DMS153 treated with DMSO at 0.1 percent for 48 hours (cell line): ENCODE results near the gene FRAS1.
"Not testable (repeated sequence)": the region's sequence is repeated elsewhere in the genome, so short reads cannot be mapped to it uniquely, and the experiment has no call there.

Experiments used
- DNase-seq: peaks from one replicate; lab custom pipeline; 2025; ENCODE audit not compliant: unreplicated experiment; lab: John Stamatoyannopoulos, UW

Gene FRAS1

DNA sequence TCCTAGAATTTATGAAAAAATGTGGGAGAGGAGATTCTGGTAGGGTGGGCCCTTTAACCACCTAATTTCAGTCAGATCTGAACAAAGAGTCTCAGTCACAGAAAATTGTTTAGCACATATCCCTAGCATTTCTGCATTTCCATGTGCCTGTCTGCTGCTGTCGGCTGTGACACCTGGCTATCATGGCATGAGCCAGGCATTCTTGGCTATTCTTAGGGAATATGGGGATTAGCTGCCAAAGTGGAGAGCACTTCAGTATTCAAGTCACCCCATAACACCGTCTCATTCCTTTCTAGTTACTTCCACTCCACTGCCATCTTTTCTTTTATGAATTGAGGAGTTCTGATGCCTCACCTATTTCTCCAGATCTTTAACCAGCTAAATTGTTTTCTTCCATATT lies 211.5 kb downstream of the FRAS1 start:
- no peak for DNase-seq

DNA sequence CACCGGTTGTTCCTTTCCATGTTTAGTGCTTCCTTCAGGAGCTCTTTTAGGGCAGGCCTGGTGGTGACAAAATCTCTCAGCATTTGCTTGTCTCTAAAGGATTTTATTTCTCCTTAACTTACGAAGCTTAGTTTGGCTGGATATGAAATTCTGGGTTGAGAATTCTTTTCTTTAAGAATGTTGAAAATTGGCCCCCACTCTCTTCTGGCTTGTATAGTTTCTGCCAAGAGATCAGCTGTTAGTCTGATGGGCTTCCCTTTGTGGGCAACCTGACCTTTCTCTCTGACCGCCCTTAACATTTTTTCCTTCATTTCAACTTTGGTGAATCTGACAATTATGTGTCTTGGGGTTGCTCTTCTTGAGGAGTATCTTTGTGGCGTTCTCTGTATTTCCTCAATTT lies 218.3 kb downstream of the FRAS1 start:
- DNase-seq: not testable (repeated sequence)

DNA sequence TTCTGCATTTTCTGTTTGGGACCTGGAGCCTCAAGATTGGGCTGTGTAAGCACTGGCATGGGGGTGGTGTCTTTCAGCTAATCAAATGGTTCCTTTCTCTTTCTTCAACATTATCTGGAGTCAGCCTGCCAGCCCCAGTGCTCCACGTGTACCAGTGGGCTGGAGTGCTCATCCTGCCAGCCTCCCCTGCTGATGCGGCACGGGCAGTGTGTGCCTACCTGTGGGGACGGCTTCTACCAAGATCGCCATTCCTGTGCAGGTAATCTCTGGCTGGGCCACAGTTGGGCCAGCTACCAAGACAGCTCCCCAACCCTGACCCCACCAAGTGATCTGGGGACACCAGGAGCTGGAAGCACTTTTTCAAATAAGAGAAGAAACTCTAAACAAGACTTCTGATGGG lies 229.2 kb downstream of the FRAS1 start:
- DNase-seq: no peak

DNA sequence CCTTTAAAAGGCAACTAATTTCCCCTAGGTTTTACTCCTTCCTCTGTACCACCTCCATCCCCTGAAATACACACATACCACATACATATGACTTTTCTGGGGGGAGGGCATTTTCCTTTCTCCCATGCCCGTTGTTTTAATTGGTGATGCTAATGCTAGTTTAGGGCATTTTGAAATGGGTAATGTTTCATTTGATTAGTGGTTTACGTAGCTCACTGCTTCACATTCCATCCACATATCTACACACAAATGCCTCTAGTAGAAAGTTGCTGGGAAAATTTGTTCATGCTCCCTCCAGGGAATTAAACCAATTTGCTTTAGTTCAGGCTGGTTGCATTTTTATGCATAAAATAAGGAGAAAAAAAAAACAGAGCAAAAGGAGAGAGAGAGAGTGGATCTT lies 231.2 kb downstream of the FRAS1 start:
- DNase-seq: no peak

DNA sequence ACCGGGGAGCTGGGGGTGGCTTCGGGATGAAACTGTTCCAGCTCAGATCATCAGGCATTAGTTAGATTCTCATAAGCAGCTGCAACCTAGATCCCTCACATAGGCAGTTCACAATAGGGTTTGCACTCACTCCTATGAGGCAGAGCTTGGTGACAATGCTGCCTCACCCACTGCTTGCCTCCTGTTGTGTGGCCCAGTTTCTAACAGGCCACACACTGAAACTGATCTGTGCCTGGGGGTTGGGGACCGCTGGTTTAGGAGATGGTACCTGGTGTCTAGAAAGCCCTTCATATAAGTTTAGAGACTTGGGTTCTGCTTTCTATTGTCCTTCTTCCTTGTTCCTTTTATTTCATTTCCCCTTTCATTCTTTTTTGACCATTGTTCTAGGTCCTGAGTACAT lies 234.2 kb downstream of the FRAS1 start:
- DNase-seq: no peak

DNA sequence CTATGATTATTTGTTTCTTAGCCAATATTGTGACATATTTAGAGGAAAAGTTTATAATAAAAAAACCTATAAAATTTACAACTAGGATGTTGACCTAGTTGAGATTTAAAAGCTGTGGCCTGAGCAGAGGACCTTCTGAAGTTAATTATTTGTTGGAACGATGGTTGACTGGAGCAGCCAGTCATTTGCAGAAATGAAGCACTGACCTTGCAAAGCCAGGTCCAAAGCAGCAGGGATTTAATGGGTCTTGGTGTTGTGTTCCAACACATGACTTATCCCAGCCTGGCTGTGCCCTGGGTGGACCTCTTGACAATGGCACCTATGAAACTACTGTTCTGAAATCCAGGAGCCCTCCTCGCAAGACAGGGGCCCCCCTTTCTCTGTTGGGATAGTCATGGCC lies 235.2 kb downstream of the FRAS1 start:
- no peak for DNase-seq

DNA sequence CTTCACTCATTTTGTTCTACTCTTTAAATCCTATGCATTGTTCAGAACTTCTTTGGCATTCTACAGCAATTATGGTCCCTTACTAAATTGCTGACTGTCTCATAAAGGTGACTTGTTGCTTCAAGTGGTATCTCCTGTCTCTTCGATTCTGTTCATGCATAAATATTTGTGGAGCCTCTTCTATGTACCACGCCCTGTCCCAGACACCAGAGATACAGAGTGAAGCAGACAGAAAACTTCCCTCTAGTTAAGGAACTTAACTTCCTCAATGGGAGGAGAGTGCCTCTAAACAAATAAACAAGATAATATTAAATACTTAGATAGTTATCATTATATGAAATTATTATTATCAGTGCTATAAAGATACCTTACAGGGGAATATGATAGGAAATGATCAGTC lies 235.7 kb downstream of the FRAS1 start:
- DNase-seq: no peak

DNA sequence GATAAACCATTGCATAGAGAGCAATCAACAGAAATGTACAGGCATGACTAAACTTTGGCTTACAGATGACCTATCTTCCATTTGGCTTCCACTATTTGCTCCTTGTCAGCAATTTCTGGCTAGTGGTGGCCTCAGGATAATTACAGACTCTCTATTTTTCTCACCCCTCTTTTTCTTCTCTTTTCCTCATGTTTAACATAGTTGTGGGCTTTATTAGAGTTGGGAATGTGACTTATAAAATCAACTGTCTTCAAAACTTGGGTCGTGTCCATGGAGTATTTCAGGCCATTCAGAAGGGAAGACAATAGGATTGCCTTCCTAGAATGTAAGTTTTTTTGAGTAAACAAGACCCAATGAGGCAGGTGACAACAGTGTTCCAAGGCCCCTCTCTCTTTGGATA lies 236.2 kb downstream of the FRAS1 start:
- no peak for DNase-seq

DNA sequence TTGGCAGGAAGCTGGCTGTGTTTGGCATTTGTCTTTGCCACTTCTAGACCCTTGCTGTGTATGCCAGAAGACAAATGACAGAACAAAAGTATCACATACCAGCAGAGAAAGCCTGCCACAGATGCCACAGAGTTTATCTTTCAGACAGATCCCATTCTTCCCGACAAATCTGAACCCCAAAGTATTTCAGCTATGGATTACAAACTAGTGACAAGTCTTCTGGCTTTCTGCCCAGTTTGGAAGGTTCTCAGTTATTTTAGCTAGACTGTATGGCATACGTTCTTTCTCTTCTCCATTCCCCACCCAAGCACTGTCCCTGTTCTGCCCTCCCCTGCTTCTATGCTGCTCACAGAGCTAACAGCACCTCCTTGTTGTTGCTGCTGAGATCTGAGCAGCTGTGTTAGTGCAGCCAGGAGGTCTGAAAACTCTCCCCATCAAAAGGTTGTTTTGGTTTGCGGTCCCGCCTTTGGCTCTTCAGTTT lies 236.7 kb downstream of the FRAS1 start:
- DNase-seq: no peak

DNA sequence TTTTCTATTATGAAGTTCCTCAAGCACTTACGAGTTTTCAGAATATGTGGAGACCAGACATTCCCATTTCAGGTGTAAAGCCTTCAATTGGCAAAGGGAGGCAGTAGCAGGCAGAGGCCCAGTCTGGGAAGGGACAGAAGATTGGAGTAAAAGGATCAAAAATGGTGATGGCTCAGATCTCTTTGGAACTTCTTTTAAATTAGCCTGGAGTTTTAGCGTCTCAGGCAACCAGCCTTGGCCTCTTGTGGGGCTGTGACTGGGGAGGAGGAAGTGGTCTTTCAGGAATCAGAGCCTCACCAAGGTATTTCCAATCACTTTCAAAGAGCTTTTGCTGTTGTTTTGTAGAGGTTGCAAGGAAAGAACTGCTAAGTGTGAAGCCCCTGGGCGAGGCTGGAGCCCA lies 239.1 kb downstream of the FRAS1 start:
- no peak for DNase-seq

DNA sequence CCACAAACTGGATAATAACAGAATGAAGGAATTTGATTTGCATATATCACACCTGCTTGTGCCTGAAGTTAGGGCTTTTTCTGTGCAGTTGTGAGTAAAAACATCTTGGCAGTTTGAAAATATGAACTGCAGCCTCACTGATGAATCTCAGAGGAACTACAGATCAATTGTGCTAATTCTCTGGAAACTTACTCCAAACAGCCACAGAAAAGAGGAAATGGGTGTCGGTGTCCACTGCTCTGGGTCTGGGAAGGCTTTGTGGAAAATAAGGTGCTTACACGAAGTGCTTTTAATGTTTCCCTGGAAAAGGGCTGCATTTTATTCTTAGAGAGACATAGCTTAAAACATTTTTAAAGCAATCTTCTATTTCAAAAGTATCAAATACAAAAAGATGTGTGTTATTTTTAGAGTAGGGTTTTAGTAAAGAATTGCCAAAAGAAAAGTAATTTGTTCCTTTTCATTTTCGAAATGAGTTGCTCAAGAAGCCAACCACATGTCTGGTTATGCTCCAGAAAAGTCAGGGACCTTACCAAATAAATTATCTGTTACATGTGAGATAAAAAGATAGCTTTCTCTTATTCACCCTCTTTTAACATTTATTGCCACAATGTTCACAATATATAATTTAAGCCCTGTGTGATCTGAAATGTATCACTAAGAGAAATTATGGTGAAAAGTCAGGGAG lies 240.1 kb downstream of the FRAS1 start:
- no peak for DNase-seq

DNA sequence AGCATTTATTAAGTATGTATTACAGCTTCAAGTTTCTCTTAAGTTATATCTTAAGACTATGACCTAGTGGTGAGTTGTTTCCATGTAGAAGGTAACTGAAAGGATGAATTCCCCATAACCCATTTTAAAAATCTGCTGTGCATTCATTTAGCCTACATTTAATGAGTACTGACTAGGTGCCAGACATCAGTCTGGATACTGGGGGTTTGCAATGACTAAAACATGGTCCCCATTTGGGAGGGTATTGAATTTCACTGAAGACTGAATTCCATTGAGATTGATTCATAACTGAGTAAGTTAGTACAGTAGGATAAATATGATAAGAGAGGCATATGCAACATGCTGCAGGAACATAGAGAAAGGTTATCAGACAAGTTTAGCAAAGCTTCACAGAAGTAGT lies 241.5 kb downstream of the FRAS1 start:
- no peak for DNase-seq

DNA sequence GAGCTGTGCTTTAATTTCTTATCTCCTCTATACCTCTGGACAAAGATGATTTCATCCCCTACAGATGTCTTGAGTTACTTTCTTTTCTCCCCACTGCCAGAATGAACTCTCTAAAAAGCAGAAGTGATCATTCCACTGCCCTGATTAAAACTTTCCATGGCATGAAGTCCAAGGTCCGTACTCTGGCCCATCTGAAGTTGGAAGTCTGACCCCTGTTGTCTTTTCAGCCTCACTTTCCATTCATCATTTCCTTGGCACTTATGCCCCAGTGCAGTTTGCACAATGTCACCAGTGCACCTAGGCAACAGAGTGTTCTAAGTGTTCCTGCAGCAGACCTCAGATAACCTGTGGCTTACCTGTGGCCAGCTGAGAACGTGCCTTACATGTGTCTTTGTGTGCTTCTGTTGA lies 242.4 kb downstream of the FRAS1 start:
- DNase-seq: no peak

DNA sequence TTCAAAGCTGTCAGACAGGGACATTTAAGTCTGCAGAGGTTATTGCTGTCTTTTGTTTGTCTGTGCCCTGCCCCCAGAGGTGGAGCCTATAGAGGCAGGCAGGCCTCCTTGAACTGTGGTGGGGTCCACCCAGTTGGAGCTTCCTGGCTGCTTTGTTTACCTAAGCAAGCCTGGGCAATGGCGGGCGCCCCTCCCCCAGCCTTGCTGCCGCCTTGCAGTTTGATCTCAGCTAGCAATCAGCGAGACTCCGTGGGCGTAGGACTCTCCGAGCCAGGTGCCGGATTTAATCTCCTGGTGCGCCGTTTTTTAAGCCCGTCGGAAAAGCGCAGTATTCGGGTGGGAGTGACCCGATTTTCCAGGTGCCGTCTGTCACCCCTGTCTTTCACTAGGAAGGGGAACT lies 250.1 kb downstream of the FRAS1 start:
- not testable (repeated sequence) for DNase-seq

DNA sequence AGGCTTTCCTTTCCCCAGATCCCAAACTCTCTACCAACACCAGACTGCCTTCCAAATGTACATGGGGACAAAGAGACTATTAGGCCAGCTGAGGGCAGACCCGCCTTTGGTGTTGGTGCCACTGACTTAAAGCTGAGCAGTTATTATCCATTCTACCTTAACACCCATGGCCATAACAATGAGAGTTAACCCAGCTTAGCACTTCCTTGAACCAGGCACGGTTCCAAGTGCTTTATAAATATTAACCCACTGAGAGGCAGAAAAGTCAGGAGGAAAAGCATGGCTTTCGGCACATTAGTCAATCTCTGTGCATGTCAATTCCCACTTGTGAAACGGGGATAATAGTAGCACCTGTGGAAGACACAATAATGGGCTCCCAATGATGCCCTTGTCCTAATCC lies 251.4 kb downstream of the FRAS1 start:
- DNase-seq: no peak

DNA sequence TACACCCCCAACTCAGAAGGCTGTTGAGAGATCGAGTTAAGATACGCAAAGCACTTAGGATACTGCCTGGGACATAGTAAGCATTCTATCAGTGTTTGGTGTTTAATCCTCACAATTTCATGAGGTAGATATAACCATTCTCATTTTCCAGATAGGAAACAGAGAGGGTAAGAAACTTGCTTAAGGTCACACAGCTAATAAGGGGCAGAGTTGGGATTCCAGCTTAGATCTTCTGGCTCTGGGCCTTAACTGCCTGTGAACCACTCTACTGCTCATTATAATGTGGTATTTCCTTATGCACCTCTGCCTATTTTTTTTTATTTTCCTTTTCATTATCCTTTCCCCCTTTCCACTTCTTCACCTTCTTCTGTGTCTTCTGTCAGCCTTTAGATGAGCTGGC lies 252.2 kb downstream of the FRAS1 start:
- DNase-seq: no peak

DNA sequence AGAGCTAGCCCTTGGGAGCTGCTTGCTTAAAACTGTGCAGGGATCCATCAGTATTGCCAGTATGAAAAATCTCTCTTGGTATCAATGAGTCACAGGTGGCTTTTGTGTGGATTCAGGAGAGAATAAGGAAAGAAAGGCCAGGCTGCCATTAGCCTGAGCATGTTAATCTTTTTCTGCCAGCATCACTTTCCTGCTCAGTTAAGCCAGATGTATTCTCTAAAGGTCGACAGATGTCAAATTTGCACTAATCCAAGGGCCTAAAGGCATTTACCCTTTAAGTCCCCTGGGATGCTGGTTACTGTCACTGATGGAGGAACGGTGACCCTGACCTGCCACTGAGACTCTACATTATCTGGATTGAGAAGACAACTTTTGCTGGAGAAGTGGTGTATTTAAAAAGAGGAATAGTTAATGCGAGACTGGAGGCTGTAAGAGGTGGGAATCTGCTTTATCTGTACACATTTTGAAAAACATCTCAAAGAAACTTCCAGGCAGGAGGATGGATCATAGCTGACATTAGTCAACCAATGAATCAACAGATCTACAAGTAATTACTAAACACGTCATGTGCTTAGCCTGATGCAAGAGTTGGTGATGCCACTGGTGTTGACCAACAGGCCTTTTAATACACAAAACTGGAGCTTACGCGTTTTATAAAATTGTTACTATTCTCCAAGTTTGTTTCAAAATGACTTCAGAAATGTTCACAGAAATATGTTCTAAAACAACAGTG lies 253.1 kb downstream of the FRAS1 start:
- no peak for DNase-seq

DNA sequence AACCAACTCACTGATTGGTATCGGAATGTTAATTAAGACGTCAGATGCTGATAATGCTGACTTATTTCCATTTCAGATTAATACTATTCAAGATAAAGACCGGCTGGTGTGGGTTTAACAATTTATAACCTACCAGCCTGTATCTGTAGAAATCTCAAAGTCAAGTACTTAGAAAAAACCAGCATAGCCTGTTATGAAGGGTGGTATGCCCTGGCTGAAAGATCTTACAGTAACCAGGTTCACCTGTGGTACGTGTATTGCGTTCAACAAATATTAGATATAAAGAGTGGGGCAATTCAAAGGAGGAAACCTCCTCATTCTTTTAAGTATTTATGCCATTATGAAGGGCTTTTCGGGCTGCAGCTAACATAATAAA lies 253.6 kb downstream of the FRAS1 start:
- no peak for DNase-seq

DNA sequence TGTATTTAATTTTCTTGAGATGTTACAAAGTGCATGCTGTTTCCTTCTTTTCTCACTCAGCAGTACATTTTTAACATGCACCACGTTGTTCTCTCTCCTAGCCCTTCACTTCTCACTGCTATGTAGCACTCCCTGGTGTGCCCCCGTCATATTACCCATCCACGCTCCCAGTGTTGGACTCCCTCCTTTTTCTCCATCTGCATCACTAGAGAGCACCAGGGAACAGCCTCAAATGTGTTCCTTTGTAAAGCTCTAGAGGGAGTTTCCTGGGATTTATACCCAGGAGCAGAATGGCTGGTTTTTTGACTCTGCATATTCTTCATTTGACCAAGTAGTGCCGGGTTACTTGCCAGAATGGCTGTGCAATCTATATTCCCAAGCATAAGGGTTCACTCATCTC lies 254.2 kb downstream of the FRAS1 start:
- DNase-seq: no peak

DNA sequence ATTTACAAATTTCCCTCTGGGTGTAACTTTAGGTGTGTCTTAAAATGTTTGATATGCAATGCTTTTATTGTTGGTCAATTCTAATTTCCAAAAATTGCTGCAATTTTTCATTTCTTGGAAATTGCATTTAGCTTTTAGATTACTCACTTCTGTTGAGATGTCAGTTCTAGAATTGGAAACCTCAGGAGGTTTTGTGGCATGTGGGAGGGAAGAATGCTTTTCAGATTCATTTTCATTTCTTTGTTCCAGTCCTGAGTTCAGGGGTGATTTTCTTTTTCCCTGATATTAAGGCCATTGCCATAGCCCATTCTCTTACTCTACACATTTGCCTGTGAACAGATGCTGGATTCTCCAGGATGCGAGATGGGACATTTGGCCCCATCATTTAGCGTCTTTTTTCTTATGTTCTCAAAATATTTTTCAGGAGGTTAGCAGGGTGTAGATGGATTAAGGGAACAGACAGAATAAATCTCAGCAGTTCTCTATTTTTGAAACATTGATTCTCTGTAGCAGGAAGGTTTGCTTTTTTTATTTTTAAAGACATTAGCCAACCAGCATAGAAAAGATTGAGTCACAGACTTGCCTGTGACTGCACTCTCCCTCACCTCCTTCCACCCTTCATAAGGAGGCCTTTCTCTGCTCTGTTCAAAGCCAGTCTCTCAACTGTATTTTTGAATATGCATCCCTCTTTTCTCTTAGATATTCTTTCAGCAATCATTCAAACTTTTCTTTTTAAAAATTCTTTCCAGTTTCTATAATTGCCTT lies 256.0 kb downstream of the FRAS1 start:
- DNase-seq: no peak

DNA sequence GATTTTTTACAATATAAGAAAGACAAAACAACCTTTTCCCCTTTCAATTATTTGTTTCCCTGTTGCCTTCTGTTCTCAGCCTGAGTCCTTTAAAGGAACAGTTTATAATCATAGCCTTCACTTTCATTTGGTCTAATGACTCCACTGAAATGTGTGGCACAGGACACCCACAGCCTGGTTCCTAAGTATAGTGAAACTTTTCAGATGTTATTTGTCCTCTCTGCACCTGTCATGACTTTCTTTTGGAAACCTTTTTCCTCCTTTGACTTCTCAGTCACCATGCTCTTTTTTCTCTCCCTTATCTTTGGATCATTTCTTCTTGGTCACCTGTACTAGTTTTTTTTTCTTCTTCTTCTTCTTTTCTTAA lies 256.6 kb downstream of the FRAS1 start:
- no peak for DNase-seq

DNA sequence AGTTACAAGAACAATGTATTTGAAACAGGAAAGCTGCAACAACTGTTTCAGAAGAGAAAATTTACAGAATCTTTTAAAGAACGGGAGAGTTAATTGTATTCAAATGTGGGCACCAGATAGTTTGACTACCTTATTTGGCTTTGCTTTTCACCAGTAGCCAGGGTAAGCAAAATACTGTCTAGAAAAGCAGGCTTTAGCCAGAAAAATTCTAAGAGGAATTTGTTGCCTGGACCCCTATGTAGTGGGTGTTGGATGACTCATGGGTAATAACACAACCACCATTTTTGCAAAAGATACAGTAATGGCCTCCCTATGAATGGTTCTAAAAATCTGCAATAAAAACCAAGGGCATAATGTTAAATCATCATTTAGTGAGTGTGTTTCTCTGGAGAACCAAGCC lies 261.0 kb downstream of the FRAS1 start:
- no peak for DNase-seq
